ENCODE measurements around the gene TPCN2. TPM values are rescaled to one million over a fixed set of nuclear protein-coding genes. Genes with fewer than 3 reads are reported as not detected.
A peak's percentile ranks its signal among the peaks of the same experiment; 100 is the strongest.

TPCN2 gene
- total and polyA plus RNA-seq, 9 of the 15 experiments (the other 6 are each of a cell fraction or from before 2014, with no cell fraction given) = 0.66 to 10.2 (median 4.6) TPM

- DNase-seq (ENCODE audit: extremely low read depth in 1 of 4, low spot score in 3 of 4) (no peak), FAIRE-seq (no peak), ATAC-seq (no peak)
- in situ Hi-C loops (cut with MboI) = no loop called here
- WGBS (ENCODE audit: insufficient coverage, low coverage, missing lambda C conversion rate) = 6% methylated on average over 2 of the region's 2 CpGs
- Histone ChIP-seq H3K79me2 (ENCODE audit: control insufficient read depth, insufficient read depth, low read length) (no peaks in the 10 kb centered on the region), H3K9ac (ENCODE audit: insufficient read depth in 1 of 2, low read depth in 2 of 2, low read length in 2 of 2) (no peak overlapping the region), H3K27ac (ENCODE audit: extremely low read depth, low read depth, low read length) (no peak overlapping the region), H3K36me3 (ENCODE audit: control insufficient read depth, insufficient read depth, low read length) (no peaks in the 10 kb centered on the region), H3K4me3 (no peak overlapping the region), H3K9me3 (replicated peaks; ENCODE audit: control insufficient read depth, insufficient read depth, low read depth, low read length) (no peaks in the 10 kb centered on the region), H4K20me1 (replicated peaks; ENCODE audit: control insufficient read depth, insufficient read depth, low read length) (no peaks in the 10 kb centered on the region), H2AFZ (ENCODE audit: low read depth, low read length) (no peak overlapping the region), H3K27me3 (ENCODE audit: control insufficient read depth in 2 of 2, insufficient read depth in 2 of 2, low read length in 2 of 2) (peaks cover 2 to 37% of the 10 kb centered on the region in 2 experiments; a peak in 3 of 5 replicates), H3K9me1 (ENCODE audit: control insufficient read depth, insufficient read depth, low read length) (no peaks in the 10 kb centered on the region), H3K4me1 (replicated peaks in 1 of 2; ENCODE audit: control insufficient read depth in 2 of 2, insufficient read depth in 2 of 2, low read length in 2 of 2) (peaks cover 7 to 9% of the 10 kb centered on the region in 2 experiments; a peak in 3 of 5 replicates), H3K4me2 (ENCODE audit: insufficient read depth, low read length) (no peak overlapping the region)
- BruUV-seq (replicated peaks) = no TSS peak
- ChIA-PET POLR2A (no interaction called here), CTCF (ENCODE audit: low intra/inter-chr PET ratio) (no interaction called here)
- TF ChIP-seq TCFL5 (CRISPR knock-in tag; conservative IDR thresholded peaks at IDR 0.05) (no peak), E2F4 (CRISPR knock-in tag; IDR thresholded peaks at IDR 0.05; ENCODE audit: low read depth) (no peak), BCOR (IDR thresholded peaks at IDR 0.05) (0 out of 2 replicates have a peak, but pooled peaks have one; percentile 18), PHB2 (IDR thresholded peaks at IDR 0.05; ENCODE audit: low read depth) (no peak), MAX (CRISPR knock-in tag; IDR thresholded peaks at IDR 0.05) (no peak), SAFB (IDR thresholded peaks at IDR 0.05; ENCODE audit: borderline replicate concordance, low read depth, low read length) (no peak), ZNF121 (CRISPR knock-in tag; conservative IDR thresholded peaks at IDR 0.05) (peak; percentile 84), ZNF134 (CRISPR knock-in tag; conservative IDR thresholded peaks at IDR 0.05) (no peak), ZBTB8A (IDR thresholded peaks at IDR 0.05; ENCODE audit: partially characterized antibody) (no peak), NFIC (IDR thresholded peaks at IDR 0.05) (no peak), NUFIP1 (IDR thresholded peaks at IDR 0.05; ENCODE audit: partially characterized antibody) (no peak)
- TF ChIP-seq, protein P1, sequence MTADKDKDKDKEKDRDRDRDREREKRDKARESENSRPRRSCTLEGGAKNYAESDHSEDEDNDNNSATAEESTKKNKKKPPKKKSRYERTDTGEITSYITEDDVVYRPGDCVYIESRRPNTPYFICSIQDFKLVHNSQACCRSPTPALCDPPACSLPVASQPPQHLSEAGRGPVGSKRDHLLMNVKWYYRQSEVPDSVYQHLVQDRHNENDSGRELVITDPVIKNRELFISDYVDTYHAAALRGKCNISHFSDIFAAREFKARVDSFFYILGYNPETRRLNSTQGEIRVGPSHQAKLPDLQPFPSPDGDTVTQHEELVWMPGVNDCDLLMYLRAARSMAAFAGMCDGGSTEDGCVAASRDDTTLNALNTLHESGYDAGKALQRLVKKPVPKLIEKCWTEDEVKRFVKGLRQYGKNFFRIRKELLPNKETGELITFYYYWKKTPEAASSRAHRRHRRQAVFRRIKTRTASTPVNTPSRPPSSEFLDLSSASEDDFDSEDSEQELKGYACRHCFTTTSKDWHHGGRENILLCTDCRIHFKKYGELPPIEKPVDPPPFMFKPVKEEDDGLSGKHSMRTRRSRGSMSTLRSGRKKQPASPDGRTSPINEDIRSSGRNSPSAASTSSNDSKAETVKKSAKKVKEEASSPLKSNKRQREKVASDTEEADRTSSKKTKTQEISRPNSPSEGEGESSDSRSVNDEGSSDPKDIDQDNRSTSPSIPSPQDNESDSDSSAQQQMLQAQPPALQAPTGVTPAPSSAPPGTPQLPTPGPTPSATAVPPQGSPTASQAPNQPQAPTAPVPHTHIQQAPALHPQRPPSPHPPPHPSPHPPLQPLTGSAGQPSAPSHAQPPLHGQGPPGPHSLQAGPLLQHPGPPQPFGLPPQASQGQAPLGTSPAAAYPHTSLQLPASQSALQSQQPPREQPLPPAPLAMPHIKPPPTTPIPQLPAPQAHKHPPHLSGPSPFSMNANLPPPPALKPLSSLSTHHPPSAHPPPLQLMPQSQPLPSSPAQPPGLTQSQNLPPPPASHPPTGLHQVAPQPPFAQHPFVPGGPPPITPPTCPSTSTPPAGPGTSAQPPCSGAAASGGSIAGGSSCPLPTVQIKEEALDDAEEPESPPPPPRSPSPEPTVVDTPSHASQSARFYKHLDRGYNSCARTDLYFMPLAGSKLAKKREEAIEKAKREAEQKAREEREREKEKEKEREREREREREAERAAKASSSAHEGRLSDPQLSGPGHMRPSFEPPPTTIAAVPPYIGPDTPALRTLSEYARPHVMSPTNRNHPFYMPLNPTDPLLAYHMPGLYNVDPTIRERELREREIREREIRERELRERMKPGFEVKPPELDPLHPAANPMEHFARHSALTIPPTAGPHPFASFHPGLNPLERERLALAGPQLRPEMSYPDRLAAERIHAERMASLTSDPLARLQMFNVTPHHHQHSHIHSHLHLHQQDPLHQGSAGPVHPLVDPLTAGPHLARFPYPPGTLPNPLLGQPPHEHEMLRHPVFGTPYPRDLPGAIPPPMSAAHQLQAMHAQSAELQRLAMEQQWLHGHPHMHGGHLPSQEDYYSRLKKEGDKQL (CRISPR knock-in tag; IDR thresholded peaks at IDR 0.05; ENCODE audit: borderline replicate concordance) = no peak
- TF ChIP-seq, protein P2, sequence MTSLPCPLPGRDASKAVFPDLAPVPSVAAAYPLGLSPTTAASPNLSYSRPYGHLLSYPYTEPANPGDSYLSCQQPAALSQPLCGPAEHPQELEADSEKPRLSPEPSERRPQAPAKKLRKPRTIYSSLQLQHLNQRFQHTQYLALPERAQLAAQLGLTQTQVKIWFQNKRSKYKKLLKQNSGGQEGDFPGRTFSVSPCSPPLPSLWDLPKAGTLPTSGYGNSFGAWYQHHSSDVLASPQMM (CRISPR knock-in tag; IDR thresholded peaks at IDR 0.05) = no peak
- intact Hi-C loops (cut with micrococcal nuclease) = no loop called here
Observed at GRCh38 chr11:69165775-69166174, 117.0 kb downstream of the TPCN2 start.

Data from K562 (cell line).